HS-27A (cell line): ENCODE data around the gene HES3.

ENCODE experiments used
- DNase-seq: peaks from one replicate; pipeline ENCODE4 v3.0.0-alpha.2; 2012; ENCODE audit warnings: low read depth, missing footprints

The HES3 gene

DNA sequence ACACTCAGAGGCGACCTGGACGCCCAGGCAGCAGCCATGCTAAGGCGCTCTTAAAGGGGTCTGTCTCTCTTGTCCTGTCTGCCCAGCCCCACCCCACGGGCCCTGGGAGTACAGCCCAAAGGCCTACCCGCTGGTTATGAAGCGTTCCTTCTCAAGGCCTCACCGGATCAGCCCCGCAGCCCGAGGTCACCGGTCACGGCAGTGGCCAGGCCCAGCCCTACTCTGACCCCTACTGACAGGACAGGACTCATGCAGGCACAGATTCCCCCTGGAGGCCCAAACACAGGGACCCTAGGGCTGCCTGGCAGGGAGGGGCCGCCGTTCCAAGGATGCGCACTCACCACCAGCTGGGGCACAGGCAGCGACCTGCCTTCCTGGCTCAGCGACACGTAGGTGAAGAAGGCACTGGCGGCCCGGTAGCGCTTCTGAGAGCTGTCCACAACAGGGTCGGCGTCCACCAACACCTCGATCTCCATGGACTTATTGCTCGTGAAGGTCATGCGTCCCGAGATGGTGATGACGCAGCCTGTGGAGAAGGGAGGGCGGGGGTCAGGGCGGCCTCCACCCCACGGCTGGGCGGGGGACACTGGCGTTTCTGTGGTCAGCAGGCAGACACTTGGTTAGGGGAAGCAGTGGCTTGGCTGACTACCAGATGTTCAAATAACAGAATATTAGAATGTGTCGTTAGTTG lies 36.9 kb downstream of the HES3 start:
- no peak for DNase-seq

- DNase-seq: no peak
Observed at GRCh38 chr1:6281511-6282402, 37.8 kb downstream of the HES3 start.

DNA sequence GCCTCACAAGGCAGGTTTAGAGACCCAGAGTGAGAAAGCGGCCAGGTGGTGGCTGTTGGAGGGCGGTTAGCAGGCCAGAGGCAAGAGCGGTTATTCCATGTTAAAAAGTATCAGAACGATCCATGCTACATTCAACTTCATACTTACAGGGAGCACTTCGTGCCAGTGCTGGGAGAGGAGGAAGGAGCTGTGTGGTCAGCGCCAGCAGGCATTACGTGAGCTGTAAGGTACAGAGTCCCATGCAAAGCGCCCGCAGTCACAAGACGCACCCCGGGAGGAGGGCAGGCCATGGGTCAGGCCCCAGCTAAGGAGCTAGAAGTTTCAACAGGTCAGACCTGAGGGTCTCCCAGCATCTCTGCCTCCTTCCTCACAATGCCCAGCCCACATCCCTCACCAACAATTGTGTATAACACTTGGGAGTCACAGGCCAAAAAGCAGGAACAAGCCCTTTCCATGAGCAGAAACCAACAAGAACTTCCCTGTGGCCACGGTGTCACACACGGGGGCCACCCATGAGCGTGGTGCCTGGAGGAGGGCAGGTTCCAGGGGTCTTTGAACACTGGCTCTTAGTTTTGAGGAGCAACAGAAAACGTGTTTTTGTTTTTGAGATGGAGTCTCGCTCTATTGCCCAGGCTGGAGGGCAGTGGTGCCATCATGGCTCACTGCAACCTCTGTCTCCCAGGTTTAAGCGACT lies 38.7 kb downstream of the HES3 start:
- DNase-seq: no peak

DNA sequence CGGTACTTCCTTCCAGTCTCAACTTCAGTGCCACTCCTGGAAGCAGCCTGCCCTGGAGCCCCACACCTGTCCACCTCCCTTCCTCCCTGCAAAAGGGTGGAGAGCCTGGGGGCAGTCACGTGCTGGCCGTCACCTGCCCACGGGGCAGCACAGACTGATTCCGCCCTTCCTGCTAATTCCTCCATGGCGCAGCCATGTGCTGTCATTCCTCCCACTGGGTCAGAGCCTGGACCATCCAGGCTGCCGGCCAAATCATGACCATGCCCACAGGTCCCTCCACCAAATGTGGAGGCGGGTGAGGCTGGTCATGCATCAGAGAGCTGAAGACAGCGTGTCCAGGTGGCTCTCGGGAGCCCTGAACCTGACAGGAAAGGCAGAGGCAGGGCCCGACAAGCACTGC lies 41.4 kb downstream of the HES3 start:
- no peak for DNase-seq

- DNase-seq: no peak
Observed at GRCh38 chr1:6286266-6286665, 42.3 kb downstream of the HES3 start.

DNA sequence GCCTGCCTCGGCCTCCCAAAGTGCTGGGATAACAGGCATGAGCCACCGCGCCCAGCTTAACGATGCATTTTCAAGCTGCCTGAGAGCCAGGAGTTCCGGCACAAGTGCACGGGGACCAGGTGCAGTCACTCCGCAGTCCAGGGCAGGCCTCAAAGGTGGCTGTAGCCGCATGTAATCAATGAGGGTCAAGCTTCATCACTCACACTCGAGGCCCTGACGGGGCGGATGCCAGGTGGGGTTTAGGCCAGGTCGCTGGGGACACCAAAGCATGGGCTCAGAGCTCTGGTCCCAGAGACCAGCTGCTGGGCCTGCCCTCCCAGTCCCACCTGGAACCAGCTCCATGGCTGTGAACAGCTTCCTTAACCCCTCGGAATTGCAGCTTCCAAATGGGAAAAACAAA lies 43.0 kb downstream of the HES3 start:
- no peak for DNase-seq

DNA sequence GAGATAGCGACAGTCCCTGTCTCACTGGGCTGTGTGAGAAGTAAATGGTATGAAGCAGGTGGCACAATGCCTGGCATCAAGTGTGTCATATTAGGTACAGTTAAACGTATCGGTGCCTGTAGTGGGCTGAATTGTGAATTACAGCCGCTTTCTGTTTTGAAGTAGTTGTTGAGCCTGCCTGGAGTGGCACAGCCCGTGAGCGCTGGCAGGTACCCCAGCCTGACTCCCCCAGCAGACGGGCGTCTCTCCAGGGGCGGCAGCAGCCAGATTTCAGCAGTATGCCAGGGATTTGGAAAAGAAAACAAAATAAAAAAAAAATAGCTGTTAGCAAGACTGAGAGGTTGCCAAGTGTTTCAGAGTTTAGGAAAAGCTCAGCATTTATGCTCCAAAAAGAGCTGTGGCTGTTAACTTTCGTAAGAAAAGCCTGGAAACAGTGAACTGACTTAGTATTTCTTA lies 43.5 kb downstream of the HES3 start:
- DNase-seq: no peak

- DNase-seq: no peak
Observed at GRCh38 chr1:6288026-6288425, 44.0 kb downstream of the HES3 start.

GRCh38 chr1:6288665-6289064 lies 44.7 kb downstream of the HES3 start:
- DNase-seq: no peak

DNA sequence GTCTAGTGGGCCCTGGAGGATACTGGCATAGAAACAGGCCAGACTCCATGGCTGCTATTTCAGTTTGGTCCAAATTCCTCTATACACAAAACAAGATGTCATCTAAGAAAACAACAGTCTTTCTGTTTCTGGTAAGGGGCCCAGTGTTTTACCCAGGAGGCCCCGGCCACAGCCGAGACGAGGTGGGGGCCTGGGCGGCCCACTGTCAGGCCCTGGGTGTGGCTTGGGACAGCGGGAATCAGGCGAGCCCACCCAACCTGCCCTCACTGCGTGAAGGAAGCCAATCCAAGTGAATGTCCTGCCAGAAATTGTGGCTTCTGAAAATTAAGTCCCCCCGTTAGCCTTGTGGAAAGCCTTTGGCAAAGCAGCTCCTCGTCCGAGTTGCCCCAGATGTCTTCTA lies 48.1 kb downstream of the HES3 start:
- no peak for DNase-seq

GRCh38 chr1:6294080-6294889 lies 50.3 kb downstream of the HES3 start:
- no peak for DNase-seq

GRCh38 chr1:6294890-6295556 lies 51.0 kb downstream of the HES3 start:
- no peak for DNase-seq
